Hindlimb muscle (tissue), 1 donor: ENCODE results near the gene PPOX. TPM values are rescaled to one million over a fixed set of nuclear protein-coding genes. Genes with fewer than 3 reads are reported as not detected.
A peak's percentile ranks its signal among the peaks of the same experiment; 100 is the strongest.

Source experiments
- DNase-seq: peaks from one replicate; pipeline ENCODE4 v3.0.0-alpha.2; 2013
- polyA plus RNA-seq: library from polyadenylated mRNA; unstranded; fragments of 120-200 nt; gene quantifications from one replicate; pipeline ENCODE4 v1.2.1, GENCODE V29; 2013; ENCODE audit not compliant: insufficient read length

The PPOX gene
- polyA plus RNA-seq, 1 donor, result 23.5 TPM

DNA sequence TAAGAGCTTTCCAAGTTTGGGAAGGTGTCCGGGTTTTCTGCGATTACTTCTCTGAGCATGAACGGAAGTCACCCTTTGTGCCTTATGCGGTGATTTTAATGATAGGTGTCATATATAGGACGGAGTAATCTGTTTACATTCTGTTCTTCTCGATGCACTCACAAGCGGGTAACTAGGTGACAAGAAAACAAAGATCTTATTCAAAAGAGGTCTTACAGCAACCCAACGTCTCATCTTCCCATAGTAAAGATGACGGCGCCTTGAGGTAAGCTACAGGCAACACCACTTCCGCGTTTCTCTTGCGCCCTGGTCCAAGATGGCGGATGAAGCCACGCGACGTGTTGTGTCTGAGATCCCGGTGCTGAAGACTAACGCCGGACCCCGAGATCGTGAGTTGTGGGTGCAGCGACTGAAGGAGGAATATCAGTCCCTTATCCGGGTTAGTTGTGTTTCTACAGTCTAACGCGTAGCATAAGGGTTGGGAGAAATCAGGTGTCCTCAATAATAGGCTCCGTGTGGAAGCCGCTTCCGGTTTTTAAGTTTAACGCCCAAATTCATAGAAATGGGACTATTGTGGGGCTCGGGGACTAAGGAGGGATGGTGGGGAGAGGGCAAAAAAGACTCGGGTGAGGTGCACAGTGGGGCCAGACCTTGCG, 12.4 kb upstream of the PPOX start, which contains the start of gene UFC1:
Gene UFC1, plus strand, starts transcription at position 297 of the 656 bp plus-strand sequence. Its CDS starts 20 bp downstream, at position 317.
- DNase-seq, result peak; percentile 90

DNA sequence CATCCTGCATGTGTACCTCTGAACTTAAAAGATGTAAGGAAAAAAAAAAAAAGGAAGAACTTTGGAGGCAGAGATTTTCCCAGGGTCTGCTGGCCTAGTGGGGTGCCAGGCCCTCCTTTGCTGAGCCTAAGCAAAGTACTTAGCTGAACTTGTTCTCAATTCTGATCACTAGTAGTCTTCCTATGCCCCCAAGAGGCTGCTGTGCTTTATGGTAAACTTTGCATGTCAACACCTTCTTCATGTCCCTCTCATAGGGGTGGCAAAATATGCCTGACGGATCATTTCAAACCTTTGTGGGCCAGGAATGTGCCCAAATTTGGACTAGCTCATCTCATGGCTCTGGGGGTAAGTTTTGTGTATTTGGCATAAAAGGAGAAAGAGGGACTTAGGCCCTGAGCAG, 8.4 kb upstream of the PPOX start:
- DNase-seq, result no peak

DNA sequence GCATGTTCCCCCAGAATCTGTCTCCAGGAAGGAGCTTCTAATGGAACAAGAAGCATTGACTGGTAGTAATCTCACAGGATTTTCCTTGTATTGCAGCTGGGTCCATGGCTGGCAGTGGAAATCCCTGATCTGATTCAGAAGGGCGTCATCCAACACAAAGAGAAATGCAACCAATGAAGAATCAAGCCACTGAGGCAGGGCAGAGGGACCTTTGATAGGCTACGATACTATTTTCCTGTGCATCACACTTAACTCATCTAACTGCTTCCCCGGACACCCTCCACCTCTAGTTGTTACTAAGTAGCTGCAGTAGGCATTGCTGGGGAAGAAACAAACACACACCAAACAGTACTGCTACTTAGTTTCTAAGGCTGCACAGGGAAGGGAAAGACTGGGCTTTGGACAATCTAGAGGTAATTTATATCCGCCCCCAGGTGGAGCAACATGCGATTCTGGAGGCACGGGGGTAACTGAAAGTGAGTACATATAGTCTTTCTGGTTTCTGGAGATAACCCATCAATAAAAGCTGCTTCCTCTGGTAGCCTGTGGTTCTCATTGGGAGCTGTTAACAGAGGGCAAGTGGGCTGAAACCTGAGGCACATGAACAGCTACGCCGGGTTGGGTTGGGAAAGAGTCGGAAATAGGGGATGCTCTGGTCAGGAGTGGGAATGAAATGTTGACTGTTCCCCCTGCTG, 7.8 kb upstream of the PPOX start:
- DNase-seq, result no peak

DNA sequence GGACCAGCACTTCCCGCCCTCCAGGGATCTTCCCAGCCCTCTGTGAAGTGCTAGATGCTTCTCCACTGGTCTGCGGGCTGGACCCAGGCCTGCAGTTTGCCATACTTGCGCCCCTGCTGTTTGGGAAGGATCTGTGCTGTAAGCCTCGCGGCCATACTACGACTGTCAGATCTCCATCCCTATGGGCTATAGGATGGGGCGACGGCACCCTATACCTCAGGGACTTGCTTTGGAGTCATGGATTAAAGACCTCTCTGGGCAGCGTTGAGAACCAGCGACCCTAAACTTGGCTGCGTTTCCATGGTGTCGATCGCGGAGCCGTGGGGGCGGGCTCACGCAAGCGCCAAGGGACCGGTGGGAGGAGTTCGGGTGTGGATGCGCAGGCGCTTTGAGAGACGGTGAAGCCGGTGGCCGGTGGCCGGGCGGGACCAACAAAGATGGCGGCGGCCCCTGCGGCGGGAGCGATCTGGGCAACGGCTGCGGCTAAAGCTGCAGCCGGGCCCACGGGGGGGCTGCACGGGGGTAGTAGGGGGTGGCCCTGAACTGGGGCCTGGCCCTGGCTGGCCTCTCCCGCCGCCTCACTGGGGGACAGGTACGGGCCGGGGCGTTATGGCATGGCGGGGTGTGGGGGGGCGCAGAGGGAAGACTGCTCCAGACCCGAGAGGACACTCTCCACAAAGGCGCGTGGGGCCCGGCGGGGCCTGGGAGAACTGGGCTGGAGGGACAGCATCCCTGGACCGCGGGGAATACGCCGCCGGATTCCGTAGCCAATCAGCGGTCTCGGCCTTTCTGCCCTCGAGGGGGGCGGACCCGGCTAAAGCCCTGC, 6.9 kb upstream of the PPOX start, which contains the start of gene USP21:
Gene USP21, plus strand, starts transcription at position 414 of the 826 bp plus-strand sequence. CDS start 1,141 bp downstream, outside the sequence.
- peak; percentile 94 for DNase-seq

DNA sequence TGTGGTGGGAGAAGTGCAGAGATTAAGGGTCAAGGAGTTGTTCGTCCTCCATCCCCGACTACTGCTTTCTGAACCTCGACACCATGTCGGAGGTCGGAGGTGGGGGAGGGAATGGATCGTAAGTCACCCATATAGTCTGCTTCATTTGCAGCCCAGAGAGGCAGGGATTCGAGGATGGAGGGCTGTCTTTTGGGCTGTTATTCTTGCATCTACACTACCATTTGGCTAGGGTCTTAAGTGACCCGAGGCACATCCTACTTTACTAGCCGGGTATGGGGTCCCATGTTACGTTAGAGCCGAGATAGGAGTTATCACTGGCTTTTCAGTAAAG, 6.3 kb upstream of the PPOX start:
- no peak for DNase-seq

- no peak for DNase-seq
Observed at GRCh38 chr1:161160671-161161145, 5.5 kb upstream of the PPOX start.

- DNase-seq, result no peak
Observed at GRCh38 chr1:161161652-161162051, 4.6 kb upstream of the PPOX start.

GRCh38 chr1:161162052-161162451, 4.2 kb upstream of the PPOX start:
- DNase-seq, result no peak

GRCh38 chr1:161162806-161163205, 3.4 kb upstream of the PPOX start:
- DNase-seq, result no peak

- no peak for DNase-seq
Observed at GRCh38 chr1:161163793-161164192, 2.4 kb upstream of the PPOX start.

DNA sequence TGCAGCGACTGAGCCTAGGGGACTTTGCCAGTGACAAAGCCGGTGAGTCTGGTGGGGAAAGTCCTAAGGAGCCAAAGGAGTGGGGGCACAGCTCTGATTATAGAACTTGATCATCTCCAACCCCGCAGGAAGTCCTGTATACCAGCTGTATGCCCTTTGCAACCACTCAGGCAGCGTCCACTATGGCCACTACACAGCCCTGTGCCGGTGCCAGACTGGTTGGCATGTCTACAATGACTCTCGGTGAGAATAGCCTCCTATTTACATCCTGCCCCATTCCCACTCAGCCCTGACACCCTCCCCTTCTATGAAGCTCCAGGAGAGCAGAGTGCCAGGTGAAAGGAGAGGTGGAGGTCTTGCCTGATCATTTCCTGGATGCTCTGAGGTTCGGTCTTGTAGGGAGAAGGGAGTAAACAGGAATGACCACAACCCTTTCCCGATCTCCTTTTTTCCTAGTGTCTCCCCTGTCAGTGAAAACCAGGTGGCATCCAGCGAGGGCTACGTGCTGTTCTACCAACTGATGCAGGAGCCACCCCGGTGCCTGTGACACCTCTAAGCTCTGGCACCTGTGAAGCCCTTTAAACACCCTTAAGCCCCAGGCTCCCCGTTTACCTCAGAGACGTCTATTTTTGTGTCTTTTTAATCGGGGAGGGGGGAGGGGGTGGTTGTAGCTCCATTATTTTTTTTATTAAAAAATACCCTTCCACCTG, 1.2 kb upstream of the PPOX start:
- no peak for DNase-seq

DNA sequence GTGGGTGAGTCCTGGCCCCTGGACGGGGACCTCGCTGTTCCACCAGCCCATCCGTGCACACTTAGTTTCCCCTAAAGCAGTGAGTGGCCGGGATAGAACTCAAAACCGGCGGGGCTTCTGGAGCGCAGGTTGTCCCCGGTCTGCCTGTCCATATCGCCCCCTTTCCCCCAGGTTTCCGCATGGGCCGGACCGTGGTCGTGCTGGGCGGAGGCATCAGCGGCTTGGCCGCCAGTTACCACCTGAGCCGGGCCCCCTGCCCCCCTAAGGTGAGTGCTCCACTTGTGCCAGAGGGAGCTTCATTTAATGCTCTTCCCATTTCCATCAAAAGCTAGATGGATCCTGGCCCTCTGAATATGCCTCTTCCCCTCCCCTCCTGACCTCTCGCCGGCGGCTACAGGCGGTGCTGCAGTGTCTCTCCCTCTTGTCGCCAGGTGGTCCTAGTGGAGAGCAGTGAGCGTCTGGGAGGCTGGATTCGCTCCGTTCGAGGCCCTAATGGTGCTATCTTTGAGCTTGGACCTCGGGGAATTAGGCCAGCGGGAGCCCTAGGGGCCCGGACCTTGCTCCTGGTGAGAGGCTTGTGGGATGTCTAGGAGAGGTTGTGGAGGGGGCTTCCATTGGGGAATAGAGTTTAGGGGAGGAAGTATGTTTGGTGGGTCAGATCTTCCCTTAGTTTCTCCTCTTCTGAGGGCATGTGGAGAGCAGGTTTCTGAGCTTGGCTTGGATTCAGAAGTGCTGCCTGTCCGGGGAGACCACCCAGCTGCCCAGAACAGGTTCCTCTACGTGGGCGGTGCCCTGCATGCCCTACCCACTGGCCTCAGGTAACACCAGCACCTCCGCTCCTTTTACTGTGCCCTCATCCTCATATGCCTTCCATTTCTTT, 683 bp downstream of the PPOX start:
- no peak for DNase-seq

DNA sequence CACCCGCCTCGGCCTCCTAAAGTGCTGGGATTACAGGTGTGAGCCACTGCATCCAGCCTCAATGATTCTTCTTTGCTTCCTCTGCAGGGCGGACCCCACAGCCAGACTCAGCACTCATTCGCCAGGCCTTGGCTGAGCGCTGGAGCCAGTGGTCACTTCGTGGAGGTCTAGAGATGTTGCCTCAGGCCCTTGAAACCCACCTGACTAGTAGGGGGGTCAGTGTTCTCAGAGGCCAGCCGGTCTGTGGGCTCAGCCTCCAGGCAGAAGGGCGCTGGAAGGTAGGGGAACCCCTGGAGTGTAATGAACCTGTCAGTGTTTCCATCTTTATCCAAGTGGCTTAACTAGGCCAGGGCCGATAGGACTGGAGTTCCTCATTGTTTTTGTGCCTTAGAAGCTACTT, 2.7 kb downstream of the PPOX start:
- no peak for DNase-seq

DNA sequence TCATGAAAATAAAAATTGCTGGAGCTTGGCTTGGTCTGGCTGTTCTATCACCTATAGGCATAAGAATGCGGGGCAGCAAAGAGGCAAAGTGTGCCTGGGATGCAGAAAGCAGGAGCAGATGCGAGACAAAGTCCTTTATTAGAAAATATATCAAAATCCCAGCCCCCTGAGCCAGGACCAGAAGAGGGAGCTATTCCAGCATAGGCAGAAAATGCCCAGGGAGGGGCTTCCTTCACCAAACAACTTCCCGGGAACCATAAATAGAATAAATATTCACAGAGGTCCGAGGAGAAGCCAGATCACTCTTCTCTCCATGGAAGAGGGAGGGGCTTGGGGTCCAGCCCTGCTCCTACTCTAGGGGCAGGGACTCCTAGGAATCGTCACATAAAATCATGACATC, 5.0 kb downstream of the PPOX start:
- DNase-seq, result no peak

DNA sequence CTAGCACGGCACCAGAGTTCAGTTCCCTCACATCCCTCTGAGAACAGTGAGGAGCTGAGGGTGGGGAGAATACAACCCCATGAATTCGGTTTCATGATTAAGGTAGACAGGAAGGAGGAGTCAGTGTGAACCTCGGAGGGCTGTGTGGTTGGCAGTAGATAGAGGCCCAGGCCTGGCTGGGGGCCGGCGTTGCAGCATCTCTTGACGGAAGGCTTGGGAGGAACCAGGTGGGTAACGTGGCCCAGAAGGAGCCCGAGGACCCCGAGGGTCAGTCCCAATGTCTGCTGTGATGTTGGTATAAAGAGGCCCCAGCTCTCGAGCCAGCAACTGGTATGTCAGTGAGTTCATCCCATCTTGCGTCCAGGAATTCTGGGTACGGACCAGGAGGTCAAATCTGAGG, 5.5 kb downstream of the PPOX start:
- no peak for DNase-seq

DNA sequence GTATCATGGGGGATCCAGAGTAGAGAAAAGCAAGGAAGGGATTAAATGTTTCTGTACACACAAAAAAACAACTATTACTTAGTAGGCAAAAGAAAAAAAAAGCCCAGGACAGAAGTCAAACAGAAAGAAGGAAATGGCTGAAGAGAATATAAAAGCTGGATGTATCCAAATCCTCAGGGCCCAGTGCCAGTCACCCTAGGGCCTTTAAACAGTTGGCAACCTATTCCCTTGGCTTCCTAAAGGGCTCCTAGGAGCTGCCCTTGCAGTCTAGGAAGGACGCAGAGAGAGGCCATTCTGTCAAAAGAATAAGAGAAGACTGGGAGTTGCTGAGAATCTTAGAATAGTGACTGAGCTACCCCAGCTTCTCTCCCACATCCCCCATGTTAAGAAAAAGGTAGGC, 6.1 kb downstream of the PPOX start:
- no peak for DNase-seq

GRCh38 chr1:161172776-161173376, 6.7 kb downstream of the PPOX start:
- DNase-seq, result no peak

GRCh38 chr1:161173711-161174110, 7.5 kb downstream of the PPOX start:
- DNase-seq, result no peak

- no peak for DNase-seq
Observed at GRCh38 chr1:161174911-161175310, 8.7 kb downstream of the PPOX start.

- no peak for DNase-seq
Observed at GRCh38 chr1:161175771-161176453, 9.7 kb downstream of the PPOX start.
